NCI-H2029 treated with DMSO at 0.1 percent for 48 hours (cell line): ENCODE results near the gene CHRM4.

ENCODE experiments used
- DNase-seq: peaks from one replicate; lab custom pipeline; 2025; lab: John Stamatoyannopoulos, UW

CHRM4 gene

GRCh38 chr11:46391578-46392420 is at the start of gene CHRM4:
Gene CHRM4, minus strand, starts transcription at chr11:46391776. Its CDS starts 5,219 bp downstream, at chr11:46386557.
- DNase-seq = no peak

- no peak for DNase-seq
These were observed 46.6 kb upstream of the CHRM4 start for GRCh38 chr11:46438211-46438610.

- no peak for DNase-seq
These were observed 45.6 kb upstream of the CHRM4 start for GRCh38 chr11:46437122-46437689.

- no peak for DNase-seq
These were observed 44.5 kb upstream of the CHRM4 start for GRCh38 chr11:46436113-46436512.

- DNase-seq = peak; percentile 91
These were observed 44.1 kb upstream of the CHRM4 start for GRCh38 chr11:46435679-46436078.

GRCh38 chr11:46431211-46431610 is 39.6 kb upstream of the CHRM4 start:
- no peak for DNase-seq

- no peak for DNase-seq
These were observed 38.1 kb upstream of the CHRM4 start for GRCh38 chr11:46429717-46430116.

GRCh38 chr11:46427364-46427763 is 35.8 kb upstream of the CHRM4 start:
- DNase-seq = no peak

GRCh38 chr11:46426233-46426991 is 34.8 kb upstream of the CHRM4 start:
- no peak for DNase-seq

- no peak for DNase-seq
These were observed 31.0 kb upstream of the CHRM4 start for GRCh38 chr11:46422588-46422987.

GRCh38 chr11:46421257-46421880 is 29.8 kb upstream of the CHRM4 start:
- no peak for DNase-seq

GRCh38 chr11:46420513-46420912 is 28.9 kb upstream of the CHRM4 start:
- DNase-seq = no peak

GRCh38 chr11:46418751-46419150 is 27.2 kb upstream of the CHRM4 start:
- DNase-seq = no peak

- DNase-seq = no peak
These were observed 26.1 kb upstream of the CHRM4 start for GRCh38 chr11:46417711-46418110.

- no peak for DNase-seq
These were observed 23.3 kb upstream of the CHRM4 start for GRCh38 chr11:46414879-46415278.

- DNase-seq = no peak
These were observed 22.9 kb upstream of the CHRM4 start for GRCh38 chr11:46414466-46414796.

- no peak for DNase-seq
These were observed 22.3 kb upstream of the CHRM4 start for GRCh38 chr11:46413760-46414465.

GRCh38 chr11:46410021-46410420 is 18.4 kb upstream of the CHRM4 start:
- no peak for DNase-seq

GRCh38 chr11:46408407-46408986 is 16.9 kb upstream of the CHRM4 start:
- no peak for DNase-seq

- DNase-seq = no peak
These were observed 16.1 kb upstream of the CHRM4 start for GRCh38 chr11:46407635-46408034.

GRCh38 chr11:46404476-46405017 is 13.0 kb upstream of the CHRM4 start:
- DNase-seq = no peak
